IMR-90 (cell line): ENCODE measurements around the gene HPS4.

ENCODE experiments used
- POLR2A ChIP-seq: IDR thresholded peaks from 2 replicates; pipeline ENCODE4 v1.6.1; 2012; ENCODE audit warnings: mild to moderate bottlenecking, low read depth, low read length
- TF ChIP-seq, protein P1 (sequence below): conservative IDR thresholded peaks from 2 replicates; pipeline ENCODE4 v1.5.1; 2012; ENCODE audit warnings: mild to moderate bottlenecking, low read depth, low read length, improper control_type of control experiment

DNA sequence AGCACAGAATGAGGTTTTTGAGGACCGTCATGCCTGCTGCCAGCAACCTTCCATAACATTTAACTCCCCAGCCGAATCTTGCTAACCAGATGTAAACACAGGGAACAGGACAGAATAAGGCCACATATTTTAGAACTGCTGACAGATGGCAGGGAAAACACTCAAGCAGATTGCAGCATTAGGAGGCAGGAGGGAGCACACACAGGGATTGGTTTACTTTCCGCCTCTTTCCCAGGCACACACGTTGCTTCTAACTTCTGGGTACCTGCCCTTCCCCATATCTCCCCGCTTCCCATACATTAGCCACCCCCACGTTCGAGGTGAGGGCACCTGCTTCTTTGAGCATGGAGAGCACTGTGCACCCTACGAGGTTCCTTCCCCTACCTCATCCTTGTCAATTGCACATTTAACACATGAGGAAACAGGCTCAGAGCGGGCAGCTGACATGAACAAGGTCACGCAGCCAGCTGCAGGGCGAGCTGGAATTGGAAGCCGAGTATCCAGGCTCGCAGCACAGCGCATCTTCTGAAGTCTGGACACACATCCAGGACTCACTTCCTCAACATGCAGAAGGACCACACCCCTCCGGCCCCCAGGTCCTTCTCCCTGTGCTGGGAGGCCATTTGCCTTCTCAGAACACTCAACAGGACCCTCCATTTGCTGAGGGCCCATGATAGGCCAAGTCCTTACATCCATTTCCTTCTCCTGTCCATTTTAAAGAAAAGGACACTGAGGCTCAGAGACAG is 35.8 kb downstream of the HPS4 start:
- no peak for TF ChIP-seq POLR2A
- TF ChIP-seq, protein P1, sequence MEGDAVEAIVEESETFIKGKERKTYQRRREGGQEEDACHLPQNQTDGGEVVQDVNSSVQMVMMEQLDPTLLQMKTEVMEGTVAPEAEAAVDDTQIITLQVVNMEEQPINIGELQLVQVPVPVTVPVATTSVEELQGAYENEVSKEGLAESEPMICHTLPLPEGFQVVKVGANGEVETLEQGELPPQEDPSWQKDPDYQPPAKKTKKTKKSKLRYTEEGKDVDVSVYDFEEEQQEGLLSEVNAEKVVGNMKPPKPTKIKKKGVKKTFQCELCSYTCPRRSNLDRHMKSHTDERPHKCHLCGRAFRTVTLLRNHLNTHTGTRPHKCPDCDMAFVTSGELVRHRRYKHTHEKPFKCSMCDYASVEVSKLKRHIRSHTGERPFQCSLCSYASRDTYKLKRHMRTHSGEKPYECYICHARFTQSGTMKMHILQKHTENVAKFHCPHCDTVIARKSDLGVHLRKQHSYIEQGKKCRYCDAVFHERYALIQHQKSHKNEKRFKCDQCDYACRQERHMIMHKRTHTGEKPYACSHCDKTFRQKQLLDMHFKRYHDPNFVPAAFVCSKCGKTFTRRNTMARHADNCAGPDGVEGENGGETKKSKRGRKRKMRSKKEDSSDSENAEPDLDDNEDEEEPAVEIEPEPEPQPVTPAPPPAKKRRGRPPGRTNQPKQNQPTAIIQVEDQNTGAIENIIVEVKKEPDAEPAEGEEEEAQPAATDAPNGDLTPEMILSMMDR, result no peak
